ENCODE results near the gene CLTCL1.

DNA sequence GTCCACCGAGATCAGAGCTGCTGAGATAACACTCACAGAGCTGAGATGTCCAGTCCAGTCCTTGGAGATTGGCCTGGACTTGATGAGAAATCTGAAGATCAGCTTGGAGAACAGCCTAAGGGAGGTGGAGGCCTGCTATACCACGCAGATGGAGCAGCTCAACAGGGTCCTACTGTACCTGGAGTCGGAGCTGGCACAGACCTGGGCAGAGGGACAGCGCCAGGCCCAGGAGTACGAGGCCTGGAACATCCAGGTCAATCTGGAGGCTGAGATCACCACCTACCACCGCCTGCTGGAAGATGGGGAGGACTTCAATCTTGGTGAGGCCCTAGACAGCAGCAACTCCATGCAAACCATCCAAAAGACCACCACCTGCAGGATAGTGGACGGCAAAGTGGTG is 33.1 kb downstream of the CLTCL1 start:
- TF ChIP-seq, protein P1, sequence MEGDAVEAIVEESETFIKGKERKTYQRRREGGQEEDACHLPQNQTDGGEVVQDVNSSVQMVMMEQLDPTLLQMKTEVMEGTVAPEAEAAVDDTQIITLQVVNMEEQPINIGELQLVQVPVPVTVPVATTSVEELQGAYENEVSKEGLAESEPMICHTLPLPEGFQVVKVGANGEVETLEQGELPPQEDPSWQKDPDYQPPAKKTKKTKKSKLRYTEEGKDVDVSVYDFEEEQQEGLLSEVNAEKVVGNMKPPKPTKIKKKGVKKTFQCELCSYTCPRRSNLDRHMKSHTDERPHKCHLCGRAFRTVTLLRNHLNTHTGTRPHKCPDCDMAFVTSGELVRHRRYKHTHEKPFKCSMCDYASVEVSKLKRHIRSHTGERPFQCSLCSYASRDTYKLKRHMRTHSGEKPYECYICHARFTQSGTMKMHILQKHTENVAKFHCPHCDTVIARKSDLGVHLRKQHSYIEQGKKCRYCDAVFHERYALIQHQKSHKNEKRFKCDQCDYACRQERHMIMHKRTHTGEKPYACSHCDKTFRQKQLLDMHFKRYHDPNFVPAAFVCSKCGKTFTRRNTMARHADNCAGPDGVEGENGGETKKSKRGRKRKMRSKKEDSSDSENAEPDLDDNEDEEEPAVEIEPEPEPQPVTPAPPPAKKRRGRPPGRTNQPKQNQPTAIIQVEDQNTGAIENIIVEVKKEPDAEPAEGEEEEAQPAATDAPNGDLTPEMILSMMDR (conservative IDR thresholded peaks at IDR 0.05; ENCODE audit: low read depth in 2 of 2), result no peak
- TF ChIP-seq EZH2 (IDR thresholded peaks at IDR 0.05; ENCODE audit: low read depth, unreplicated experiment), result no peak
- TF ChIP-seq REST (IDR thresholded peaks at IDR 0.05; ENCODE audit: unreplicated experiment), result no peak
- TF ChIP-seq POLR2AphosphoS5 (IDR thresholded peaks at IDR 0.05; ENCODE audit: low read depth), result no peak
- no peak for TF ChIP-seq ZNF331 (CRISPR knock-in tag; IDR thresholded peaks at IDR 0.05; ENCODE audit: low read depth)

Data from GM23338 (cell line).